Measurements from ENCODE around the gene CDKN1C. TPM values are rescaled to one million over a fixed set of nuclear protein-coding genes. Genes with fewer than 3 reads are reported as not detected.
A peak's percentile ranks its signal among the peaks of the same experiment; 100 is the strongest.

The CDKN1C gene
- total RNA-seq, 1 experiment from 2014 or later: 15.4 TPM

- Mint-ChIP-seq H3K4me3 (no peak overlapping the region), H3K9me3 (no peaks in the 10 kb centered on the region; a peak in 1 of 5 replicates), H3K4me1 (no peaks in the 10 kb centered on the region), H3K27me3 (ENCODE audit: low read depth) (peaks cover 7% of the 10 kb centered on the region), H3K36me3 (ENCODE audit: insufficient read depth in 1 of 3, low read depth in 3 of 3) (no peaks in the 10 kb centered on the region; a peak in 1 of 7 replicates), H3K27ac (peak overlapping the region in 1 of 3 experiments; percentile 31; a peak in 1 of 7 replicates)
- Histone ChIP-seq H3K18ac (ENCODE audit: insufficient read length, low read depth, low read length) (no peak overlapping the region), H3K4me2 (ENCODE audit: insufficient read depth, insufficient read length, low read length) (no peak overlapping the region), H4K5ac (ENCODE audit: insufficient read length, low read depth, low read length) (no peak overlapping the region), H2BK12ac (ENCODE audit: insufficient read length, low read depth, low read length) (no peak overlapping the region), H3K4me1 (ENCODE audit: insufficient read depth, low read length) (no peaks in the 10 kb centered on the region), H3K27ac (ENCODE audit: insufficient read length, low read depth, low read length) (no peak overlapping the region), H2AFZ (ENCODE audit: low read length) (no peak overlapping the region), H2BK5ac (ENCODE audit: insufficient read length, low read length) (no peak overlapping the region), H3K79me1 (ENCODE audit: insufficient read depth, low read depth, low read length, poor library complexity, severe bottlenecking) (no peaks in the 10 kb centered on the region), H2BK20ac (ENCODE audit: low read depth, low read length, poor library complexity, severe bottlenecking) (no peak overlapping the region), H3T11ph (ENCODE audit: low read length) (no peak overlapping the region), H2AK5ac (ENCODE audit: insufficient read length, low read length) (no peak overlapping the region), H4K8ac (replicated peaks; ENCODE audit: insufficient read length, low read depth, low read length) (no peak overlapping the region), H2BK120ac (ENCODE audit: low read depth, low read length, poor library complexity, severe bottlenecking) (no peak overlapping the region), H2BK15ac (ENCODE audit: low read depth, low read length) (no peak overlapping the region; the same call in 1 of the 2 replicates), H3K4ac (ENCODE audit: low read depth, low read length) (no peak overlapping the region), H4K20me1 (ENCODE audit: control insufficient read depth, insufficient read depth, insufficient read length) (no peaks in the 10 kb centered on the region), H4K91ac (ENCODE audit: insufficient read length, low read depth, low read length) (no peak overlapping the region), H3K23me2 (ENCODE audit: insufficient read length, low read depth, low read length, poor library complexity, severe bottlenecking) (no peaks in the 10 kb centered on the region), H3K9ac (ENCODE audit: extremely low read depth, insufficient read length, low read length) (no peak overlapping the region), H3K23ac (ENCODE audit: insufficient read length, low read depth, low read length) (no peak overlapping the region), H3K14ac (ENCODE audit: insufficient read depth, low read length) (no peak overlapping the region; the same call in 1 of the 2 replicates), H3K56ac (ENCODE audit: insufficient read length, low read depth, low read length) (no peak overlapping the region), H3K9me3 (ENCODE audit: control insufficient read depth, low read depth, low read length) (no peaks in the 10 kb centered on the region), H3K27me3 (ENCODE audit: insufficient read depth, low read length) (no peaks in the 10 kb centered on the region), H3K79me2 (ENCODE audit: insufficient read depth, low read length) (no peaks in the 10 kb centered on the region)
- no CpG with 5 or more reads among the region's 29 CpGs for WGBS (ENCODE audit: extremely low coverage, insufficient read length, low lambda C conversion rate)
- TF ChIP-seq, protein P1, sequence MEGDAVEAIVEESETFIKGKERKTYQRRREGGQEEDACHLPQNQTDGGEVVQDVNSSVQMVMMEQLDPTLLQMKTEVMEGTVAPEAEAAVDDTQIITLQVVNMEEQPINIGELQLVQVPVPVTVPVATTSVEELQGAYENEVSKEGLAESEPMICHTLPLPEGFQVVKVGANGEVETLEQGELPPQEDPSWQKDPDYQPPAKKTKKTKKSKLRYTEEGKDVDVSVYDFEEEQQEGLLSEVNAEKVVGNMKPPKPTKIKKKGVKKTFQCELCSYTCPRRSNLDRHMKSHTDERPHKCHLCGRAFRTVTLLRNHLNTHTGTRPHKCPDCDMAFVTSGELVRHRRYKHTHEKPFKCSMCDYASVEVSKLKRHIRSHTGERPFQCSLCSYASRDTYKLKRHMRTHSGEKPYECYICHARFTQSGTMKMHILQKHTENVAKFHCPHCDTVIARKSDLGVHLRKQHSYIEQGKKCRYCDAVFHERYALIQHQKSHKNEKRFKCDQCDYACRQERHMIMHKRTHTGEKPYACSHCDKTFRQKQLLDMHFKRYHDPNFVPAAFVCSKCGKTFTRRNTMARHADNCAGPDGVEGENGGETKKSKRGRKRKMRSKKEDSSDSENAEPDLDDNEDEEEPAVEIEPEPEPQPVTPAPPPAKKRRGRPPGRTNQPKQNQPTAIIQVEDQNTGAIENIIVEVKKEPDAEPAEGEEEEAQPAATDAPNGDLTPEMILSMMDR (conservative IDR thresholded peaks at IDR 0.05): no peak
- DNase-seq: no peak
Observed at GRCh38 chr11:2921742-2922493, 36.3 kb upstream of the CDKN1C start.
